GM18909 (cell line): ENCODE results near the gene SCN7A.

Experiments
- ATAC-seq: cut with Tn5 transposase; IDR thresholded peaks from one replicate; pipeline ENCODE4 v1.9.1; 2021; ENCODE audit warnings: mild to moderate bottlenecking; ENCODE audit not compliant: unreplicated experiment, poor library complexity

SCN7A gene

GRCh38 chr2:166494140-166494624, at the start of gene SCN7A:
Gene SCN7A, minus strand, starts transcription at chr2:166494249. Its CDS starts 16,553 bp downstream, at chr2:166477696.
- ATAC-seq = no peak

GRCh38 chr2:166539340-166540162, 45.5 kb upstream of the SCN7A start:
- peak; percentile 97 for ATAC-seq

- ATAC-seq = no peak
Observed at GRCh38 chr2:166536111-166536510, 42.1 kb upstream of the SCN7A start.

- no peak for ATAC-seq
Observed at GRCh38 chr2:166521155-166521554, 27.1 kb upstream of the SCN7A start.

- no peak for ATAC-seq
Observed at GRCh38 chr2:166520604-166521003, 26.6 kb upstream of the SCN7A start.

GRCh38 chr2:166519391-166519962, 25.4 kb upstream of the SCN7A start:
- no peak for ATAC-seq

- ATAC-seq = no peak
Observed at GRCh38 chr2:166518634-166519390, 24.8 kb upstream of the SCN7A start.

GRCh38 chr2:166517533-166518061, 23.5 kb upstream of the SCN7A start:
- no peak for ATAC-seq

GRCh38 chr2:166516712-166517303, 22.8 kb upstream of the SCN7A start:
- ATAC-seq = no peak

GRCh38 chr2:166513952-166514351, 19.9 kb upstream of the SCN7A start:
- ATAC-seq = no peak

- no peak for ATAC-seq
Observed at GRCh38 chr2:166499281-166499680, 5.2 kb upstream of the SCN7A start.

GRCh38 chr2:166491461-166491860, 2.6 kb downstream of the SCN7A start:
- no peak for ATAC-seq

GRCh38 chr2:166487171-166487570, 6.9 kb downstream of the SCN7A start:
- ATAC-seq = no peak

GRCh38 chr2:166485558-166486178, 8.4 kb downstream of the SCN7A start:
- no peak for ATAC-seq

- no peak for ATAC-seq
Observed at GRCh38 chr2:166472332-166472731, 21.7 kb downstream of the SCN7A start.

- no peak for ATAC-seq
Observed at GRCh38 chr2:166468124-166469024, 25.7 kb downstream of the SCN7A start.

GRCh38 chr2:166464187-166464586, 29.9 kb downstream of the SCN7A start:
- no peak for ATAC-seq

- no peak for ATAC-seq
Observed at GRCh38 chr2:166463640-166464039, 30.4 kb downstream of the SCN7A start.

- no peak for ATAC-seq
Observed at GRCh38 chr2:166458674-166459073, 35.4 kb downstream of the SCN7A start.
